HFF-Myc (cell line): ENCODE results near the gene HYPK.
"Not testable (repeated sequence)": the region's sequence is repeated elsewhere in the genome, so short reads cannot be mapped to it uniquely, and the experiment has no call there.

Experiments
- DNase-seq: peaks from one replicate; pipeline ENCODE4 v3.0.0-alpha.2; 2011; ENCODE audit warnings: low read depth; ENCODE audit errors: extremely low read depth
- H3K4me3 ChIP-seq: replicated peaks from 2 replicates; pipeline ENCODE4 v1.5.1; 2011; ENCODE audit warnings: low read depth, mild to moderate bottlenecking, control low read depth, low read length
- TF ChIP-seq, protein P1 (sequence below): IDR thresholded peaks from 2 replicates; pipeline ENCODE4 v1.5.1; 2012; ENCODE audit warnings: mild to moderate bottlenecking, low read depth, low read length, control low read depth; ENCODE audit errors: missing control alignments

Gene HYPK

DNA sequence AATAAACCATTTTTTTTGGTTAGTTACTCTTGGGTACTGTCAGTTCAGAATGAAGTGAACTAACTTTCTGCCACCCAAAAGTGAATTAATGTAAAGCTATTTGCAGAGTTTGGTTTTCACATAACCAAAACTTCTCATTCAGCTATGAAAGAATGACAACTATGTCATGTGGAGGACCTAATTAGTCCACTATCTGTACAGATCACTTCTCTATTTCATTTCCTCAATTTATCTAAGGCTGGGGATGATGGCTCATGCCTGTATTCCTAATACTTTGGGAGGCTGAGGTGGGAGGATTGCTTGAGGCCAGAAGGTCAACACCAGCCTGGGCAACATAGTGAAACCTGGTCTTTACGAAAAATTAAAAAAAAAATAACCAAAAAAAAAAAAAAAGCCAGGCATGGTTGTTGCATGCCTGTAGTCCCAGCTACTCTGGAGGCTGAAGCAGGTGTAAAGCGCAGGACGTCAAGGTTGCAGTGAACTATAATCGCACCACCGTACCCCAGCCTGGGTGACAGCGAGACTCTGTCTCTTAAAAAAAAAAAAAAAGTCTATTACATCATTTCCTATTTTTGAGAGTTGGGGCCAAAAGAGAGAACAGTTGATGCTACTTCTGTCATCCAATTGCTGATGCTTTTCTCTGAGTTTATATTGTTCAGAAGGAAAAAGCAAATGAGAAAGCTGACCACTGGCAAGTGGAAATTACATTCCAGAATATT lies 8.7 kb downstream of the HYPK start:
- H3K4me3 ChIP-seq: no peak overlapping the region
- DNase-seq: no peak
- TF ChIP-seq, protein P1, sequence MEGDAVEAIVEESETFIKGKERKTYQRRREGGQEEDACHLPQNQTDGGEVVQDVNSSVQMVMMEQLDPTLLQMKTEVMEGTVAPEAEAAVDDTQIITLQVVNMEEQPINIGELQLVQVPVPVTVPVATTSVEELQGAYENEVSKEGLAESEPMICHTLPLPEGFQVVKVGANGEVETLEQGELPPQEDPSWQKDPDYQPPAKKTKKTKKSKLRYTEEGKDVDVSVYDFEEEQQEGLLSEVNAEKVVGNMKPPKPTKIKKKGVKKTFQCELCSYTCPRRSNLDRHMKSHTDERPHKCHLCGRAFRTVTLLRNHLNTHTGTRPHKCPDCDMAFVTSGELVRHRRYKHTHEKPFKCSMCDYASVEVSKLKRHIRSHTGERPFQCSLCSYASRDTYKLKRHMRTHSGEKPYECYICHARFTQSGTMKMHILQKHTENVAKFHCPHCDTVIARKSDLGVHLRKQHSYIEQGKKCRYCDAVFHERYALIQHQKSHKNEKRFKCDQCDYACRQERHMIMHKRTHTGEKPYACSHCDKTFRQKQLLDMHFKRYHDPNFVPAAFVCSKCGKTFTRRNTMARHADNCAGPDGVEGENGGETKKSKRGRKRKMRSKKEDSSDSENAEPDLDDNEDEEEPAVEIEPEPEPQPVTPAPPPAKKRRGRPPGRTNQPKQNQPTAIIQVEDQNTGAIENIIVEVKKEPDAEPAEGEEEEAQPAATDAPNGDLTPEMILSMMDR: no peak

DNA sequence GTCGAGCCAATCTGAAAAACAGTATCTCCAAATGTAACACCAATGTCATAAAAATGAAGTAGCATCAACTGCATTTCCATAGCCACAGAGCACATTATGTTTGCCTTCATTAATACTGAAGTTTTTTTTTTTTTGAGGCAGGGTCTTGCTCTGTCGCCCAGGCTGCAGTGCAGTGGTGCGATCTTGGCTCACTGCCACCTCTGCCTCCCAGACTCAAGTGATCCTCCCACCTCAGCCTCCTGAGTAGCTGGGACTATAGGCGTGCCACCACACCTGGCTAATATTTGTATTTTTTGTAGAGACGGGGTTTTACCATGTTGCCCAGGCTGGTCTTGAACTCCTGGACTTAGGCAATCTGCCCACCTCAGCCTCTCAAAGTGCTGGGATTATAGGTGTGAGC lies 14.7 kb downstream of the HYPK start:
- DNase-seq, H3K4me3 ChIP-seq: not testable (repeated sequence)

DNA sequence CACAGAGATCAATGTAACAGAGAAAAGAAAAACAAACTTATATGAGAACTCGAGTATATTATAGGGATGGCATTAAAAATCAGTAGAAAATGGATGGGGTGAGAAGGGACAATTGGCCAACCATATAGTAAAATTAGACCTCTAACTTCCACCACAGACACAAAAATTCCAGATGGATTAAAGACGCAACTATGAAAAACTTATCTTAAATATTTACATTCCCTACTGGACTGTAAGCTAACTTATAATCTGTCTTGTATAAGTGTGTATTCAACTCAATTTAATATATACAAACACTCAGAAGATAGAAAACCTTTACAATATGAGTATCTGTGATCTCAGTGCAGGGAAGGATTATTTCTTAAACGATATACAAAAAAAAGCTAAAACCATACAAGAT lies 21.1 kb downstream of the HYPK start:
- TF ChIP-seq, protein P1: no peak
- no peak overlapping the region for H3K4me3 ChIP-seq
- no peak for DNase-seq

DNA sequence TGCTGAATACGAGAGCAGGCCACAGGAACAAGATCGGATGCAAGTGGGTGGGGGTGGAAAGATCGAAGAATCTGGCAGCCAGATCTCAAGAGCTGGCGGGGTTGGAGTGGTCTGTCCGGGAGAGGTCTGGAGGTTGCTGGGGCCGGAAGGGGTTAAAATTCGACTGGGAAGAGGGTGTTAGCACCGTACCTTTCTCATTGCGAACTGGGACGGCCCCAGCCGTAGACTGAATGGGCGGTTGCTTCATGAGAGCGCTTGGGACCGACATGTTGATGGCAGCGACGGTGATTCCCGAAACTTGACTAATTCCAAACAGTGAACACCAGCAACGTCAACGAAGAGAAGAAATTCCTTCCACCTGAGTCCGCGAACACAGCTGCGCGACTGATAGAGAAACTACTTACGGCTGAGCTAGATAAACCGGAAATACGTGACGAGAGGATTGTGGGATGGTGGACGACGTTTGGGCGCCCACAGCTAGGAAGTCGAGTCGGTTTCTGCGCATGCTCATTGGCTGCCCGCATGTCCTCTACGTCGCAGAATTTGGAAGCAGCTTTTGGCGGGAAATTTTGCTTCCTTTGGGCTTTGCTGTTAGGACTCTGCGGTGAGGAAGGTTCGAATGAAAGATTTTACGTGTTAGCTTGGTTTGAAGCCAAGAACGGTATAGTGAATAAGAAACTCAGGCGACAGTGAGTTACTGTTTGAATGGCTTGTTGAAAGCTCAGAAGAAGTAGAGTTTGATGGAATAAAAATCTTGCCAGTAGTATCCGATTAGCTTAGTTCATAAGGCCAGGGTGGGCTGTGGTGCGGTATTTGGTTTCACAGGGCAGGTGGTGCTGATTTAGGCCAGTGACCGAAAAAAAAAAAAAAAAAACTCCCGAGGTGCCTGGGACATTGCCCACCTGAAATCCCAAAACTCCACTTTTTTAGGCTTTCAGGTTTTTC lies 24.2 kb downstream of the HYPK start, which contains the start of gene MFAP1:
Gene MFAP1, minus strand, starts transcription at position 389 of the 945 bp plus-strand sequence. Its CDS starts 121 bp downstream, at position 268.
- peak; percentile 94 for DNase-seq
- peak within 1 kb of the TSS; percentile 87 for H3K4me3 ChIP-seq
- TF ChIP-seq, protein P1: no peak

DNA sequence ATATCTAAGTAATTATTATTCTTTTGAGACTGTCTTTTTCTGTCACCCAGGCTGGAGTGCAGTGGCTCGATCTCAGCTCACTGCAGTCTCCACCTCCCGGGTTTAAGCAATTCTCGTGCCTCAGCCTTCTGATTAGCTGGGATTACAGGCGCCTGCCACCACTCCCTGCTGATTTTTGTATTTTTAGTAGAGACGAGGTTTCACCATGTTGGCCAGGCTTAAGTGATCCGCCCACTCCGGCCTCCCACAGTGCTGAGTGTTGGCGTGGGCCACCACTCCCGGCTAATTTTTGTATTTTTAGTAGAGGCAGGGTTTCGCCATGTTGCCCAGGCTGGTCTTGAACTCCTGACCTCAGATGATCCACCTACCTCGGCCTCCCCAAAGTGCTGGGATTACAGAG lies 24.9 kb downstream of the HYPK start:
- not testable (repeated sequence) for H3K4me3 ChIP-seq, DNase-seq

DNA sequence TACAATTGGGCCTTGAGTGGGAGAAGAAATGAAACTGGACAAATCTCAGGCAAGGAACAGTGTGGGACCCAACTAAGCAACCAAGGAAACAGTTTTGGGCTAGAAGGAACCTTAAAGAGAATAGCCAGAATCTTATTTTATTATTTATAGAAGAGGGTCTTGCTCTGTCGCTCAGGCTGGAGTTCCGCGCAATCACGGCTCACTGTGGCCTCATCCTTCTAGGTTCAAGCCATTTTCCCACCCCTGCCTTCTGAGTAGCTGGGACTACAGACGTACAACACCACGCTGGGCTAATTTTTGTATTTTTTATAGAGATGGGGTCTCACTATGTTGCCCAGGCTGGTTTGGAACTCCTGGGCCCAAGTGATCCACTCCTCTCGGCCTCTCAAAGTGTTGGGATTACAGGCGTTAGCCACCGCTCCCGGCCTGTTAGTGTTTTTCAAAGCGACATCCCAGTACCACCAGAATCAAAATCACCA lies 25.7 kb downstream of the HYPK start:
- no peak for DNase-seq
- H3K4me3 ChIP-seq: peak overlapping the region; percentile 70; the same call in 1 of the 2 replicates
- TF ChIP-seq, protein P1: no peak

DNA sequence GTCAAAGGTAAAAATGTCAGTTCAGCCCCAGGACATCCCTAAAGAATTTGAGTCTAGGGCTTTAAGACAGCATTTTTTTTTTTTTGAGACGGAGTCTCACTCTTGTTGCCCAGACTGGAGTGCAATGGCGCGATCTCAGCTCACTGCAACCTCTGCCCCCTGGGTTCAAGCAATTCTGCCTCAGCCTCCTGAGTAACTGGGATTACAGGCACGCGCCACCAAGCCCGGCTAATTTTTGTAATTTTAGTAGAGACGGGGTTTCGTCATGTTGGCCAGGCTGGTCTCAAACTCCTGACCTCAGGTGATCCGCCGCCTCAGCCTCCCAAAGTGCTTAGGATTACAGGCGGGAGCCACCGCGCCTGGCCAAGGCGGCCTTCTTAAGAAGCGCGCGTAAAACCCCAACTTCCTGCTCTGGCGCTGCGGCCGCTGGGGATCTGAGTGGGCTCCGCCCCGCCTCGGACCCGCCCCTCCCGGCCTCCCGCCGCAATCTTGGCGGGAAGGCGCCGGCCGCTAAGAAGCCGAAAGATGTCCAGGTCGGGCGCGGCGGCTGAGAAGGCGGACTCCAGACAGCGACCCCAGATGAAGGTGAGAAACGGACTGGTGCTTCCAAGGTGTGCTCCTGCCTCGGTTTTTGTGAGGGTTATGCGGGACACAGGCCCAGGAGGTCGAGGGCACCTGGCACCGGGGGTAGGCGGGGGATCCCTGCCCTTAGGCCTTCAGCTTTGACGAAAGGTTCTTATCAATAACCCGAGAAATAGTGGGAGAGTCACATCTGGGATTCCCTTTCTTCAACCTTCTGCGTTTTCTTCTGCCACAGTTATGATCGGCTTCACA lies 26.3 kb downstream of the HYPK start, which contains the start of gene WDR76:
Gene WDR76, plus strand, starts transcription at position 495 of the 834 bp plus-strand sequence. Its CDS starts 31 bp downstream, at position 526.
- TF ChIP-seq, protein P1: no peak
- peak within 1 kb of the TSS; percentile 70 for H3K4me3 ChIP-seq
- DNase-seq: peak; percentile 39
